Right lobe of liver (tissue), 4 donors: ENCODE results near the gene CPT1C.

Experiments used
- POLR2A ChIP-seq: fragments of 450-650 bp; IDR thresholded peaks from one replicate; pipeline ENCODE4 v1.6.1; 2017; ENCODE audit warnings: antibody characterized with exemption, mild to moderate bottlenecking
- TF ChIP-seq, protein P1 (sequence below), 4 donors: fragments of 200-600 bp in 3 of 4; fragments of 450-650 bp in 1 of 4; IDR thresholded peaks; one replicate each; pipeline versions ENCODE4 v1.5.1 to v1.8.0; 2016 to 2022; ENCODE audit warnings: antibody characterized with exemption in 4 of 4, mild to moderate bottlenecking in 2 of 4
- donor health status: DM: no; HTN: no; CAD: no.
- donor health status: DM: no; HTN: no; CAD: no.
- donor health status: DM: no; HTN: yes; CAD: no.

DNA sequence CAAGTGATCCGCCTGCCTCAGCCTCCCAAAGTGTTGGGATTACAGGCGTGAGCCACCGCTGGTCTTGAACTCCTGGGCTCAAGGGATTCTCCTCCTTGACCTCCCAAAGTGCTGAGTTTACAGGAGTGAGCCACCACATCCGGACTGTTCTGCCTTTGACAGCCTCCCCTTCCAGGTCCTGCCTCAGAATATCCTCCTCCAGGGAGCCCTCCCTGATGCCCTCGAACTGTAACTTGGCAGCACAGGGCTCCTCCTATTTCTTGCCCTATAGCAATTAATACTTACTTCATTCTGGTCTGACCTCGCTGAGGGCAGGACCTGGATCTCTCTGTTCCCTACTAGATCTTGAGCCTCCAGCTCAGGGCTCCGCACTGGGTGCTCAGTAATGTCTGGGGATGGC lies 5.9 kb downstream of the CPT1C start:
- TF ChIP-seq, protein P1, sequence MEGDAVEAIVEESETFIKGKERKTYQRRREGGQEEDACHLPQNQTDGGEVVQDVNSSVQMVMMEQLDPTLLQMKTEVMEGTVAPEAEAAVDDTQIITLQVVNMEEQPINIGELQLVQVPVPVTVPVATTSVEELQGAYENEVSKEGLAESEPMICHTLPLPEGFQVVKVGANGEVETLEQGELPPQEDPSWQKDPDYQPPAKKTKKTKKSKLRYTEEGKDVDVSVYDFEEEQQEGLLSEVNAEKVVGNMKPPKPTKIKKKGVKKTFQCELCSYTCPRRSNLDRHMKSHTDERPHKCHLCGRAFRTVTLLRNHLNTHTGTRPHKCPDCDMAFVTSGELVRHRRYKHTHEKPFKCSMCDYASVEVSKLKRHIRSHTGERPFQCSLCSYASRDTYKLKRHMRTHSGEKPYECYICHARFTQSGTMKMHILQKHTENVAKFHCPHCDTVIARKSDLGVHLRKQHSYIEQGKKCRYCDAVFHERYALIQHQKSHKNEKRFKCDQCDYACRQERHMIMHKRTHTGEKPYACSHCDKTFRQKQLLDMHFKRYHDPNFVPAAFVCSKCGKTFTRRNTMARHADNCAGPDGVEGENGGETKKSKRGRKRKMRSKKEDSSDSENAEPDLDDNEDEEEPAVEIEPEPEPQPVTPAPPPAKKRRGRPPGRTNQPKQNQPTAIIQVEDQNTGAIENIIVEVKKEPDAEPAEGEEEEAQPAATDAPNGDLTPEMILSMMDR (IDR thresholded peaks at IDR 0.05): no peak
- no peak for TF ChIP-seq POLR2A
